ENCODE measurements around the gene SYT7. TPM values are rescaled to one million over a fixed set of nuclear protein-coding genes. Genes with fewer than 3 reads are reported as not detected.

SYT7 gene
- total and polyA plus RNA-seq, 3 donors from 2014 or later, result 5.9 to 9.0 (median 8.7) TPM

- DNase-seq, result no peak
- Histone ChIP-seq H3K36me3 (ENCODE audit: low read depth, missing control alignments) (no peaks in the 10 kb centered on the region), H3K27ac (no peak overlapping the region), H3K4me3 (no peak overlapping the region), H3K4me1 (no peaks in the 10 kb centered on the region), H3K9me3 (no peaks in the 10 kb centered on the region), H3K27me3 (no peaks in the 10 kb centered on the region)
- WGBS, 2 donors, result 73% methylated on average over 19 to 22 of the region's 22 CpGs
- intact Hi-C loops (cut with DNase I; ENCODE audit: low total_unique reads), result no loop called here
- TF ChIP-seq, protein P1, sequence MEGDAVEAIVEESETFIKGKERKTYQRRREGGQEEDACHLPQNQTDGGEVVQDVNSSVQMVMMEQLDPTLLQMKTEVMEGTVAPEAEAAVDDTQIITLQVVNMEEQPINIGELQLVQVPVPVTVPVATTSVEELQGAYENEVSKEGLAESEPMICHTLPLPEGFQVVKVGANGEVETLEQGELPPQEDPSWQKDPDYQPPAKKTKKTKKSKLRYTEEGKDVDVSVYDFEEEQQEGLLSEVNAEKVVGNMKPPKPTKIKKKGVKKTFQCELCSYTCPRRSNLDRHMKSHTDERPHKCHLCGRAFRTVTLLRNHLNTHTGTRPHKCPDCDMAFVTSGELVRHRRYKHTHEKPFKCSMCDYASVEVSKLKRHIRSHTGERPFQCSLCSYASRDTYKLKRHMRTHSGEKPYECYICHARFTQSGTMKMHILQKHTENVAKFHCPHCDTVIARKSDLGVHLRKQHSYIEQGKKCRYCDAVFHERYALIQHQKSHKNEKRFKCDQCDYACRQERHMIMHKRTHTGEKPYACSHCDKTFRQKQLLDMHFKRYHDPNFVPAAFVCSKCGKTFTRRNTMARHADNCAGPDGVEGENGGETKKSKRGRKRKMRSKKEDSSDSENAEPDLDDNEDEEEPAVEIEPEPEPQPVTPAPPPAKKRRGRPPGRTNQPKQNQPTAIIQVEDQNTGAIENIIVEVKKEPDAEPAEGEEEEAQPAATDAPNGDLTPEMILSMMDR (IDR thresholded peaks at IDR 0.05), result no peak
- no peak for TF ChIP-seq POLR2A (IDR thresholded peaks at IDR 0.05)
Observed at GRCh38 chr11:61609000-61609979, 28.4 kb upstream of the SYT7 start.

- Histone ChIP-seq H3K27ac (no peak overlapping the region), H3K36me3 (ENCODE audit: low read depth, missing control alignments) (no peaks in the 10 kb centered on the region), H3K27me3 (no peaks in the 10 kb centered on the region), H3K4me1 (peaks cover 4% of the 10 kb centered on the region), H3K4me3 (no peak overlapping the region), H3K9me3 (no peaks in the 10 kb centered on the region)
- intact Hi-C loops (cut with DNase I; ENCODE audit: low total_unique reads), result no loop called here
- TF ChIP-seq, protein P1 (IDR thresholded peaks at IDR 0.05), result no peak
- TF ChIP-seq POLR2A (IDR thresholded peaks at IDR 0.05), result no peak
- WGBS, 2 donors, result 86 to 95% methylated on average over 14 of the region's 14 CpGs
- DNase-seq, result no peak
Observed at GRCh38 chr11:61607920-61608599, 27.2 kb upstream of the SYT7 start.

DNA sequence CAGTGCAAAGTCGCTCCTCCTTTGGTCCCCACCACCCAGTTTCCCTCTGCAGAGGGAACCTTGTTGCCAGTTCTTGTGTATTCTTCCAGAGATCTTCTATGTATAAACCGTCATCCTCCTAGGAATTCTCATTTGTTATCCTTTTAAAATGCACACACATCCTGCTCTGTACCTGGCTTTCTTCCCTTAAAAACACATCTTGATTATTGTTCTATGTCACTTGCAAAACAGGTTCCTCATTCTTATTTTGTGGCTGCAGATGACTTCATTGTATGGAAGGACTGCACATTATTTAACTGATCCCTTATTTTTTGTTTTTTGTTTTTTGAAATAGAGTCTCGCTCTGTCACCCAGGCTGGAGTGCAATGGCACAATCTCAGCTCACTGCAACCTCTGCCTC is 26.6 kb upstream of the SYT7 start:
- Histone ChIP-seq H3K36me3 (ENCODE audit: low read depth, missing control alignments) (no peaks in the 10 kb centered on the region), H3K4me1 (peaks cover 9% of the 10 kb centered on the region), H3K4me3 (no peak overlapping the region), H3K27me3 (no peaks in the 10 kb centered on the region), H3K9me3 (no peaks in the 10 kb centered on the region), H3K27ac (no peak overlapping the region)
- TF ChIP-seq POLR2A (IDR thresholded peaks at IDR 0.05), result no peak
- TF ChIP-seq, protein P1 (IDR thresholded peaks at IDR 0.05), result no peak
- 89 to 90% methylated on average over 3 of the region's 3 CpGs for WGBS, 2 donors
- intact Hi-C loops (cut with DNase I; ENCODE audit: low total_unique reads), result no loop called here
- DNase-seq, result no peak

- no peak for DNase-seq
- WGBS, 2 donors, result 71 to 96% methylated on average over 3 to 6 of the region's 6 CpGs
- Histone ChIP-seq H3K9me3 (no peaks in the 10 kb centered on the region), H3K27me3 (no peaks in the 10 kb centered on the region), H3K4me1 (peaks cover 22% of the 10 kb centered on the region), H3K4me3 (no peak overlapping the region), H3K27ac (no peak overlapping the region), H3K36me3 (ENCODE audit: low read depth, missing control alignments) (no peaks in the 10 kb centered on the region)
- TF ChIP-seq POLR2A (IDR thresholded peaks at IDR 0.05), result no peak
- TF ChIP-seq, protein P1 (IDR thresholded peaks at IDR 0.05), result no peak
- intact Hi-C loops (cut with DNase I; ENCODE audit: low total_unique reads), result no loop called here
Observed at GRCh38 chr11:61603667-61604066, 22.8 kb upstream of the SYT7 start.

All from testis (tissue), 3 donors.